GM12878 (cell line): ENCODE measurements around the gene MACROD2. TPM values are rescaled to one million over a fixed set of nuclear protein-coding genes. Genes with fewer than 3 reads are reported as not detected.

Experiments
- ATAC-seq: fragments of 200-7000 bp; cut with Tn5 transposase; 3 replicates; pipeline ENCODE4 v1.9.1; 2020; ENCODE audit warnings: mild to moderate bottlenecking, moderate library complexity
- BruUV-seq: library from RNA; stranded (reverse); fragments of 400-500 nt; replicated peaks from 2 replicates; lab custom pipeline; 2021; lab: Mats Ljungman, UMichigan
- CTCF ChIA-PET: fragments of 300-600 bp; sonication (Branson Sonifier 250); formaldehyde crosslinking; extraction: SDS; loops from one replicate; lab custom pipeline; 2021; ENCODE audit warnings: inconsistent platforms; lab: Yijun Ruan, JAX
- POLR2A ChIA-PET: fragments of 350-600 bp; formaldehyde crosslinking; extraction: SDS; loops from one replicate; lab custom pipeline; 2021; ENCODE audit warnings: inconsistent platforms; lab: Charles Lee
- RAD21 ChIA-PET: fragments of 300-600 bp; sonication (Branson Sonifier 250); formaldehyde crosslinking; loops from one replicate; lab custom pipeline; 2023; ENCODE audit warnings: antibody characterized with exemption; ENCODE audit not compliant: unreplicated experiment; lab: Charles Lee
- SMC1A ChIA-PET: fragments of 300-600 bp; sonication (Branson Sonifier 250); formaldehyde crosslinking; loops from one replicate; lab custom pipeline; 2023; ENCODE audit not compliant: unreplicated experiment, uncharacterized antibody; lab: Charles Lee
- DNase-seq: peaks from one replicate; pipeline ENCODE4 v3.0.0-alpha.2; 2011; ENCODE audit warnings: low read depth, low spot score
- FAIRE-seq: peaks from 3 replicates; lab custom pipeline; 2011; peaks lifted over from hg19 to GRCh38; lab: Jason Lieb, UNC
- H2AFZ ChIP-seq: 2 replicates; pipeline ENCODE4 v1.6.0; 2011; ENCODE audit warnings: low read depth, low read length, control low read depth; ENCODE audit not compliant: control insufficient read depth
- H3K27ac ChIP-seq: 2 replicates; pipeline ENCODE4 v1.5.1; 2011; ENCODE audit warnings: control low read depth; ENCODE audit not compliant: control insufficient read depth, insufficient read depth
- H3K27me3 ChIP-seq, 2 experiments: replicated peaks in 1 of 2; 2 replicates each; pipeline versions ENCODE4 v1.6.0 to v1.6.1; 2011; ENCODE audit warnings: low read length in 1 of 2; ENCODE audit not compliant: control insufficient read depth in 2 of 2, insufficient read depth in 2 of 2
- H3K36me3 ChIP-seq, 2 experiments: 2 replicates each; pipeline ENCODE4 v1.5.1; 2011; ENCODE audit warnings: low read length in 1 of 2; ENCODE audit not compliant: control insufficient read depth in 2 of 2, insufficient read depth in 2 of 2
- H3K4me1 ChIP-seq: 2 replicates; pipeline ENCODE4 v1.6.1; 2011; ENCODE audit warnings: mild to moderate bottlenecking, low read length, moderate library complexity, mixed read lengths; ENCODE audit not compliant: control insufficient read depth, insufficient read depth
- H3K4me2 ChIP-seq: 2 replicates; pipeline ENCODE4 v1.6.0; 2011; ENCODE audit warnings: control low read depth; ENCODE audit not compliant: control insufficient read depth, insufficient read depth
- H3K4me3 ChIP-seq: fragments of 200-600 bp; sonication (generic); 2 replicates; pipeline ENCODE4 v1.5.1; 2016
- H3K79me2 ChIP-seq: 2 replicates; pipeline ENCODE4 v1.6.0; 2011; ENCODE audit warnings: low read length; ENCODE audit not compliant: control insufficient read depth, insufficient read depth
- H3K9ac ChIP-seq: 2 replicates; pipeline ENCODE4 v1.8.0; 2011; ENCODE audit warnings: low read length, control low read depth, mixed read lengths; ENCODE audit not compliant: control insufficient read depth, insufficient read depth
- H3K9me3 ChIP-seq: replicated peaks from 3 replicates; pipeline ENCODE4 v1.5.1; 2011; ENCODE audit warnings: mild to moderate bottlenecking, low read length; ENCODE audit not compliant: control insufficient read depth, insufficient read depth
- H4K20me1 ChIP-seq: 2 replicates; pipeline ENCODE4 v1.6.0; 2011; ENCODE audit not compliant: control insufficient read depth, insufficient read depth
- BHLHE40 ChIP-seq, 2 experiments: fragments of 450-650 bp in 1 of 2; IDR thresholded peaks; 2 replicates each; pipeline ENCODE4 v1.6.1; 2011 to 2017; ENCODE audit warnings: low read depth in 2 of 2, borderline replicate concordance in 1 of 2, improper control_type of control experiment in 1 of 2, low read length in 1 of 2, mild to moderate bottlenecking in 1 of 2
- E2F8 ChIP-seq: fragments of 450-650 bp; IDR thresholded peaks from 2 replicates; pipeline ENCODE4 v1.6.1; 2018; ENCODE audit warnings: mild to moderate bottlenecking, low read depth, moderate library complexity; ENCODE audit not compliant: partially characterized antibody
- GABPA ChIP-seq: IDR thresholded peaks from 2 replicates; pipeline ENCODE4 v1.6.1; 2014; ENCODE audit warnings: antibody characterized with exemption, low read depth, mild to moderate bottlenecking, inconsistent platforms
- JUNB ChIP-seq: IDR thresholded peaks from 2 replicates; pipeline ENCODE4 v1.6.1; 2016; ENCODE audit warnings: antibody characterized with exemption, mild to moderate bottlenecking
- POLR2AphosphoS2 ChIP-seq: IDR thresholded peaks from 2 replicates; pipeline ENCODE4 v1.6.1; 2011; ENCODE audit warnings: low read depth, mild to moderate bottlenecking, low read length, improper control_type of control experiment, moderate library complexity
- SMAD5 ChIP-seq: IDR thresholded peaks from 2 replicates; pipeline ENCODE4 v1.6.1; 2016; ENCODE audit warnings: antibody characterized with exemption, low read depth
- STAT1 ChIP-seq: fragments of 450-650 bp; conservative IDR thresholded peaks from 2 replicates; pipeline ENCODE4 v1.6.1; 2014; ENCODE audit warnings: antibody characterized with exemption, mild to moderate bottlenecking
- SUPT20H ChIP-seq: IDR thresholded peaks from 2 replicates; pipeline ENCODE4 v1.6.1; 2011; ENCODE audit warnings: low read depth, mild to moderate bottlenecking, low read length, moderate library complexity, borderline replicate concordance; ENCODE audit not compliant: control insufficient read depth
- TBL1XR1 ChIP-seq: IDR thresholded peaks from 2 replicates; pipeline ENCODE4 v1.6.1; 2012; ENCODE audit warnings: low read depth, low read length, improper control_type of control experiment
- ZBTB40 ChIP-seq: fragments of 450-650 bp; IDR thresholded peaks from 2 replicates; pipeline ENCODE4 v1.6.1; 2016; ENCODE audit warnings: mild to moderate bottlenecking, moderate library complexity, borderline replicate concordance
- WGBS: methylation state at CpG from one replicate; pipeline ENCODE4 v1.1.6; 2016; ENCODE audit warnings: low lambda C conversion rate; ENCODE audit not compliant: insufficient replicate concordance, insufficient coverage; ENCODE audit errors: missing lambda C conversion rate; 5-methylcytosine and 5-hydroxymethylcytosine counted together
- in situ Hi-C: fragments of 300-500 bp; cut with MboI; formaldehyde crosslinking; loops from 9 replicates; pipeline ENCODE4 v1.14.3; 2018; ENCODE audit warnings: mixed read lengths
- intact Hi-C: fragments of 100-400 bp; cut with micrococcal nuclease; formaldehyde crosslinking; loops from one replicate; pipeline ENCODE4 v1.14.2; 2022; ENCODE audit not compliant: unreplicated experiment
- polyA plus RNA-seq, 11 experiments: library from polyadenylated mRNA; depleted of rRNA in 4 of 11; unstranded in 6 of 11; stranded (reverse) in 5 of 11; fragments of >200 nt; fragmentation: Nextera tagmentation in 4 of 11; fragmentation: Illumina TruSeq in 1 of 11; extraction: Ambion mirVana in 4 of 11; extraction: Trizol in 1 of 11; gene quantifications; 1 replicate in 1 of 11; 2 replicates in 10 of 11; pipeline versions ENCODE4 v1.2.1 to v1.2.3, GENCODE V29; 2011 to 2016; ENCODE audit warnings: inconsistent platforms in 2 of 11, missing spikeins in 2 of 11, low read depth in 1 of 11
- total RNA-seq, 4 experiments: library from RNA; depleted of rRNA in 3 of 4; stranded (reverse); fragments of >200 nt in 3 of 4; fragmentation: Illumina TruSeq in 1 of 4; extraction: Trizol in 1 of 4; gene quantifications; 2 replicates each; pipeline versions ENCODE4 v1.2.1 to v1.2.3, GENCODE V29; 2013 to 2021
- TF ChIP-seq, protein P1 (sequence below): IDR thresholded peaks from 2 replicates; pipeline ENCODE4 v1.6.1; 2011; ENCODE audit warnings: borderline replicate concordance, low read depth, mild to moderate bottlenecking, moderate library complexity, low read length; ENCODE audit not compliant: insufficient read depth, poor library complexity, severe bottlenecking

Gene MACROD2
- total and polyA plus RNA-seq, 10 of the 15 experiments (the other 5 are each of a cell fraction or from before 2014, with no cell fraction given) = 1.1 to 21.5 (median 2.2) TPM

- Histone ChIP-seq H2AFZ (no peak overlapping the region), H3K79me2 (no peaks in the 10 kb centered on the region), H3K4me2 (no peak overlapping the region)
- BruUV-seq = no TSS peak
- in situ Hi-C loops = no loop called here
- TF ChIP-seq E2F8 = no peak
- TF ChIP-seq SUPT20H = no peak
- no peak for TF ChIP-seq SMAD5
- no peak for TF ChIP-seq BHLHE40 (IDR thresholded peaks at IDR 0.05; ENCODE audit: borderline replicate concordance in 1 of 2, low read depth in 2 of 2, low read length in 1 of 2)
- no peak for TF ChIP-seq POLR2AphosphoS2
- no peak for TF ChIP-seq TBL1XR1
- TF ChIP-seq, protein P1, sequence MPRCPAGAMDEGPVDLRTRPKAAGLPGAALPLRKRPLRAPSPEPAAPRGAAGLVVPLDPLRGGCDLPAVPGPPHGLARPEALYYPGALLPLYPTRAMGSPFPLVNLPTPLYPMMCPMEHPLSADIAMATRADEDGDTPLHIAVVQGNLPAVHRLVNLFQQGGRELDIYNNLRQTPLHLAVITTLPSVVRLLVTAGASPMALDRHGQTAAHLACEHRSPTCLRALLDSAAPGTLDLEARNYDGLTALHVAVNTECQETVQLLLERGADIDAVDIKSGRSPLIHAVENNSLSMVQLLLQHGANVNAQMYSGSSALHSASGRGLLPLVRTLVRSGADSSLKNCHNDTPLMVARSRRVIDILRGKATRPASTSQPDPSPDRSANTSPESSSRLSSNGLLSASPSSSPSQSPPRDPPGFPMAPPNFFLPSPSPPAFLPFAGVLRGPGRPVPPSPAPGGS = no peak
- TF ChIP-seq JUNB = no peak
- TF ChIP-seq GABPA = no peak
- TF ChIP-seq ZBTB40 = no peak
- no peak for TF ChIP-seq STAT1
- TF ChIP-seq, all 136 proteins: peak for 0
- ATAC-seq (no peak), DNase-seq (no peak), FAIRE-seq (no peak)
- Histone ChIP-seq H4K20me1 (no peaks in the 10 kb centered on the region), H3K36me3 (no peaks in the 10 kb centered on the region), H3K9me3 (peaks cover 10% of the 10 kb centered on the region; the same call in 2 of the 3 replicates), H3K27ac (no peak overlapping the region), H3K4me1 (peaks cover 3% of the 10 kb centered on the region), H3K27me3 (no peaks in the 10 kb centered on the region), H3K4me3 (no peak overlapping the region), H3K9ac (no peak overlapping the region)
- CTCF ChIA-PET = interaction anchor here (1.5 kb wide), 1 partner anchor 61 kb away, joined by 3 read pairs; no protein-coding TSS in a partner anchor
- intact Hi-C loops = no loop called here
- RAD21 ChIA-PET = no interaction called here
- POLR2A ChIA-PET = no interaction called here
- 52% methylated on average over 1 of the region's 1 CpG for WGBS
- SMC1A ChIA-PET = interaction anchor here (1.0 to 1.5 kb wide), 3 partner anchors 11 to 42 kb away, joined by 3 read pairs; no protein-coding TSS in a partner anchor
Observed at GRCh38 chr20:15942130-15942529, 1946.8 kb downstream of the MACROD2 start.
